Prostate gland (tissue), 2 donors: ENCODE results near the gene SLC35B1. TPM values are rescaled to one million over a fixed set of nuclear protein-coding genes. Genes with fewer than 3 reads are reported as not detected.

ENCODE experiments used
- DNase-seq: peaks from one replicate; pipeline ENCODE4 v3.0.0-alpha.2; 2019; ENCODE audit warnings: low spot score
- H3K27ac ChIP-seq, 2 donors: fragments of 200-600 bp; sonication (generic); 2 replicates each; pipeline ENCODE4 v1.5.1; 2017 to 2019
- H3K27me3 ChIP-seq: fragments of 200-600 bp; sonication (generic); replicated peaks from 2 replicates; pipeline ENCODE4 v1.5.1; 2019; ENCODE audit not compliant: insufficient read depth
- H3K36me3 ChIP-seq, 2 donors: fragments of 200-600 bp; sonication (generic); 1 replicate in 1 of 2; 2 replicates in 1 of 2; pipeline versions ENCODE4 v1.5.1 to v1.8.1; 2017 to 2019
- H3K4me1 ChIP-seq: fragments of 200-600 bp; sonication (generic); replicated peaks from 2 replicates; pipeline ENCODE4 v1.5.1; 2019
- H3K4me3 ChIP-seq, 2 donors: fragments of 200-600 bp; sonication (generic); 2 replicates each; pipeline ENCODE4 v1.5.1; 2017 to 2019
- H3K9me3 ChIP-seq: fragments of 200-600 bp; sonication (generic); 2 replicates; pipeline ENCODE4 v1.5.1; 2017
- CTCF ChIP-seq, 4 experiments: fragments of 200-600 bp in 2 of 4; fragments of 450-650 bp in 2 of 4; sonication (generic) in 2 of 4; IDR thresholded peaks; 1 replicate in 3 of 4; 2 replicates in 1 of 4; pipeline ENCODE4 v1.5.1; 2016 to 2019; ENCODE audit warnings: antibody characterized with exemption in 4 of 4, mild to moderate bottlenecking in 2 of 4, moderate library complexity in 2 of 4
- POLR2A ChIP-seq: fragments of 450-650 bp; IDR thresholded peaks from one replicate; pipeline ENCODE4 v1.6.1; 2016; ENCODE audit warnings: antibody characterized with exemption, mild to moderate bottlenecking
- POLR2AphosphoS5 ChIP-seq: sonication (generic); formaldehyde crosslinking; IDR thresholded peaks from one replicate; pipeline ENCODE4 v1.6.1; 2017; ENCODE audit warnings: antibody characterized with exemption
- WGBS: methylation state at CpG from one replicate; pipeline ENCODE4 v1.1.5; 2018; 5-methylcytosine and 5-hydroxymethylcytosine counted together
- intact Hi-C: fragments of 100-400 bp; cut with DNase I; formaldehyde crosslinking; loops from one replicate; pipeline ENCODE4 v1.14.2; 2022
- total RNA-seq, 2 donors: library from RNA; depleted of rRNA; stranded (reverse); fragments of >200 nt; gene quantifications; one replicate each; pipeline ENCODE4 v1.1.0, GENCODE V29; 2016

Gene SLC35B1
- total RNA-seq, 2 donors from 2014 or later, result 31.0 to 81.0 TPM

GRCh38 chr17:49734515-49735490, 27.0 kb upstream of the SLC35B1 start:
- intact Hi-C loops, result no loop called here
- DNase-seq, result no peak
- H3K27ac ChIP-seq, result no peak overlapping the region
- no peaks in the 10 kb centered on the region for H3K27me3 ChIP-seq
- WGBS, result 94% methylated on average over 13 of the region's 13 CpGs
- H3K9me3 ChIP-seq, result no peaks in the 10 kb centered on the region
- TF ChIP-seq POLR2AphosphoS5 (no peak), CTCF (IDR thresholded peaks at IDR 0.05) (no peak), POLR2A (no peak)
- no peaks in the 10 kb centered on the region for H3K36me3 ChIP-seq
- H3K4me3 ChIP-seq, result no peak overlapping the region
- no peaks in the 10 kb centered on the region for H3K4me1 ChIP-seq

- TF ChIP-seq POLR2AphosphoS5, result no peak
- TF ChIP-seq POLR2A, result no peak
- TF ChIP-seq CTCF (IDR thresholded peaks at IDR 0.05), result no peak
- intact Hi-C loops, result no loop called here
Measured at GRCh38 chr17:49731435-49731831, 23.7 kb upstream of the SLC35B1 start.

GRCh38 chr17:49730785-49731434, 23.1 kb upstream of the SLC35B1 start:
- no peaks in the 10 kb centered on the region for H3K36me3 ChIP-seq
- intact Hi-C loops, result no loop called here
- DNase-seq, result no peak
- H3K27ac ChIP-seq, result peak overlapping the region in 1 of 2 donors; percentile 15
- no peaks in the 10 kb centered on the region for H3K27me3 ChIP-seq
- no peak for TF ChIP-seq CTCF (IDR thresholded peaks at IDR 0.05)
- TF ChIP-seq POLR2AphosphoS5, result no peak
- TF ChIP-seq POLR2A, result no peak
- no peaks in the 10 kb centered on the region for H3K9me3 ChIP-seq
- no peak overlapping the region for H3K4me3 ChIP-seq
- no peaks in the 10 kb centered on the region for H3K4me1 ChIP-seq
- WGBS, result 77% methylated on average over 5 of the region's 5 CpGs

More at GRCh38 chr17:49731435-49731831, 23.7 kb upstream of the SLC35B1 start:
- Histone ChIP-seq H3K4me3 (no peak overlapping the region), H3K36me3 (no peaks in the 10 kb centered on the region), H3K4me1 (no peaks in the 10 kb centered on the region), H3K27me3 (no peaks in the 10 kb centered on the region), H3K27ac (no peak overlapping the region), H3K9me3 (no peaks in the 10 kb centered on the region)
- 78% methylated on average over 4 of the region's 4 CpGs for whole genome bisulfite sequencing
- no peak for DNase-seq

- H3K36me3 ChIP-seq, result no peaks in the 10 kb centered on the region
- TF ChIP-seq POLR2AphosphoS5 (peak; percentile 67), CTCF (IDR thresholded peaks at IDR 0.05) (no peak), POLR2A (no peak)
- intact Hi-C loops, result no loop called here
Measured at GRCh38 chr17:49730078-49730784, 22.5 kb upstream of the SLC35B1 start.

More at GRCh38 chr17:49730078-49730784, 22.5 kb upstream of the SLC35B1 start:
- no peak overlapping the region for H3K4me3 ChIP-seq
- H3K27ac ChIP-seq, result peak overlapping the region in 1 of 2 donors; percentile 20
- H3K4me1 ChIP-seq, result no peaks in the 10 kb centered on the region
- DNase-seq, result no peak
- H3K27me3 ChIP-seq, result no peaks in the 10 kb centered on the region
- H3K9me3 ChIP-seq, result no peaks in the 10 kb centered on the region
- WGBS, result 7% methylated on average over 4 of the region's 4 CpGs
